ENCODE measurements around the gene NASP. TPM values are rescaled to one million over a fixed set of nuclear protein-coding genes. Genes with fewer than 3 reads are reported as not detected.

Gene NASP
- polyA plus RNA-seq, 1 of the 3 experiments (the other 2 are of a cell fraction), result 152 TPM

DNA sequence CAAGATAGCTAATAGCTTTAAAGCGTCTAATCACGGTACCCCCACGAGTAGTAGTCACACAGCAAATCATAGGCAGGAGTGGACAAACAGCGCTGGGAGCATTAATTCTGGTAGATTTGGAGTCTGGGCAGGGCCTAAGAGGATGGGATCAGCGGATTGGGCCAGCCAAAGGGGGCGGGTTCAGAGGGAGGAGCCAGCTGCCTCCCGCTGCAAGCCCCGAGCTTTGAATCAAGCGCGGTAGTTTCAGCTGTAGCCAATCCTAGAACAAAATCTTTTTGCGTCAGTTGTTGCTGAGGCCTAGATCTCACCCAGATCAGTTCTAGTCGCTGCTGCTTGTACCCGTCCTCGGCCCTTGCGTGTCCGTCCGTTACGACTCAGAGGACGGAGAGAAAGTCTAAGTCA is 576 bp upstream of the NASP start:
- Histone ChIP-seq H3F3A (replicated peaks; ENCODE audit: insufficient read depth) (peaks cover 8% of the 10 kb centered on the region), H3K9ac (peak overlapping the region; percentile 96), H3K9me3 (no peaks in the 10 kb centered on the region), H3K4me2 (peak overlapping the region; percentile 96), H3K27me3 (ENCODE audit: insufficient read depth) (no peaks in the 10 kb centered on the region), H4K20me1 (ENCODE audit: insufficient read depth) (peaks cover 35% of the 10 kb centered on the region), H3K79me2 (ENCODE audit: insufficient read depth) (peaks cover 41% of the 10 kb centered on the region), H3K4me1 (ENCODE audit: control insufficient read depth in 1 of 2, insufficient read depth in 2 of 2, low read depth in 1 of 2, low read length in 1 of 2) (peaks cover 5 to 9% of the 10 kb centered on the region in 2 experiments; a peak in 3 of 4 replicates), H3K9me2 (no peaks in the 10 kb centered on the region), H3K27ac (ENCODE audit: low read depth in 2 of 2, low read length in 1 of 2) (peak overlapping the region; percentile 62 to 90), H2AFZ (ENCODE audit: low read depth) (peak overlapping the region; percentile 100), H3K36me3 (replicated peaks in 1 of 2; ENCODE audit: control insufficient read depth in 1 of 2, insufficient read depth in 2 of 2, low read length in 1 of 2) (no peaks in the 10 kb centered on the region), H3K4me3 (ENCODE audit: low read depth in 2 of 2, low read length in 1 of 2) (peak overlapping the region; percentile 76 to 97)
- POLR2A ChIA-PET, result interaction anchor here (0.6 to 4.7 kb wide), 7 partner anchors 10 to 103 kb away, joined by 3 to 32 read pairs (median 3); partner anchors contain the start of genes AKR1A1, GPBP1L1 and PRDX1
- CTCF ChIA-PET, result interaction anchor here (1.7 to 6.5 kb wide), 2 partner anchors 13 to 71 kb away, joined by 7 to 55 read pairs; no protein-coding TSS in a partner anchor
- TF ChIP-seq, protein P1, sequence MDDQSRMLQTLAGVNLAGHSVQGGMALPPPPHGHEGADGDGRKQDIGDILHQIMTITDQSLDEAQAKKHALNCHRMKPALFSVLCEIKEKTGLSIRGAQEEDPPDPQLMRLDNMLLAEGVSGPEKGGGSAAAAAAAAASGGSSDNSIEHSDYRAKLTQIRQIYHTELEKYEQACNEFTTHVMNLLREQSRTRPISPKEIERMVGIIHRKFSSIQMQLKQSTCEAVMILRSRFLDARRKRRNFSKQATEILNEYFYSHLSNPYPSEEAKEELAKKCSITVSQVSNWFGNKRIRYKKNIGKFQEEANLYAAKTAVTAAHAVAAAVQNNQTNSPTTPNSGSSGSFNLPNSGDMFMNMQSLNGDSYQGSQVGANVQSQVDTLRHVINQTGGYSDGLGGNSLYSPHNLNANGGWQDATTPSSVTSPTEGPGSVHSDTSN (IDR thresholded peaks at IDR 0.05), result no peak
- TF ChIP-seq TEAD4 (IDR thresholded peaks at IDR 0.05; ENCODE audit: borderline replicate concordance, insufficient read depth) (no peak), EZH2phosphoT487 (IDR thresholded peaks at IDR 0.05; ENCODE audit: borderline replicate concordance, low read depth) (no peak), FOSL2 (IDR thresholded peaks at IDR 0.05; ENCODE audit: borderline replicate concordance, low read depth) (no peak), EP300 (IDR thresholded peaks at IDR 0.05; ENCODE audit: borderline replicate concordance in 1 of 2, low read depth in 1 of 2, low read length in 1 of 2) (no peak), POLR2AphosphoS5 (IDR thresholded peaks at IDR 0.05; ENCODE audit: low read depth, low read length) (no peak), RCOR1 (IDR thresholded peaks at IDR 0.05; ENCODE audit: low read length) (no peak), RXRA (IDR thresholded peaks at IDR 0.05; ENCODE audit: borderline replicate concordance, low read depth) (no peak), RFX5 (IDR thresholded peaks at IDR 0.05; ENCODE audit: low read length) (peak; percentile 99), SIN3A (IDR thresholded peaks at IDR 0.05; ENCODE audit: borderline replicate concordance, low read depth, low read length) (no peak), MEF2A (IDR thresholded peaks at IDR 0.05; ENCODE audit: borderline replicate concordance, low read depth) (no peak), CHD2 (IDR thresholded peaks at IDR 0.05; ENCODE audit: low read length, partially characterized antibody) (peak; percentile 58), YY1 (IDR thresholded peaks at IDR 0.05; ENCODE audit: low read depth) (no peak), ELF1 (IDR thresholded peaks at IDR 0.05) (no peak), NFIC (IDR thresholded peaks at IDR 0.05; ENCODE audit: borderline replicate concordance) (no peak), TCF12 (IDR thresholded peaks at IDR 0.05) (no peak), GABPA (IDR thresholded peaks at IDR 0.05; ENCODE audit: low read depth) (no peak), GATA2 (CRISPR knock-in tag; IDR thresholded peaks at IDR 0.05) (no peak), RAD21 (IDR thresholded peaks at IDR 0.05; ENCODE audit: low read length) (no peak), FOXM1 (IDR thresholded peaks at IDR 0.05; ENCODE audit: low read depth) (no peak)
- TF ChIP-seq, protein P2, sequence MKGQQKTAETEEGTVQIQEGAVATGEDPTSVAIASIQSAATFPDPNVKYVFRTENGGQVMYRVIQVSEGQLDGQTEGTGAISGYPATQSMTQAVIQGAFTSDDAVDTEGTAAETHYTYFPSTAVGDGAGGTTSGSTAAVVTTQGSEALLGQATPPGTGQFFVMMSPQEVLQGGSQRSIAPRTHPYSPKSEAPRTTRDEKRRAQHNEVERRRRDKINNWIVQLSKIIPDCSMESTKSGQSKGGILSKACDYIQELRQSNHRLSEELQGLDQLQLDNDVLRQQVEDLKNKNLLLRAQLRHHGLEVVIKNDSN (IDR thresholded peaks at IDR 0.05; ENCODE audit: borderline replicate concordance, low read depth), result no peak
- TF ChIP-seq, protein P3, sequence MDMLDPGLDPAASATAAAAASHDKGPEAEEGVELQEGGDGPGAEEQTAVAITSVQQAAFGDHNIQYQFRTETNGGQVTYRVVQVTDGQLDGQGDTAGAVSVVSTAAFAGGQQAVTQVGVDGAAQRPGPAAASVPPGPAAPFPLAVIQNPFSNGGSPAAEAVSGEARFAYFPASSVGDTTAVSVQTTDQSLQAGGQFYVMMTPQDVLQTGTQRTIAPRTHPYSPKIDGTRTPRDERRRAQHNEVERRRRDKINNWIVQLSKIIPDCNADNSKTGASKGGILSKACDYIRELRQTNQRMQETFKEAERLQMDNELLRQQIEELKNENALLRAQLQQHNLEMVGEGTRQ (IDR thresholded peaks at IDR 0.05; ENCODE audit: borderline replicate concordance, low read depth, low read length), result no peak
- TF ChIP-seq, protein P4, sequence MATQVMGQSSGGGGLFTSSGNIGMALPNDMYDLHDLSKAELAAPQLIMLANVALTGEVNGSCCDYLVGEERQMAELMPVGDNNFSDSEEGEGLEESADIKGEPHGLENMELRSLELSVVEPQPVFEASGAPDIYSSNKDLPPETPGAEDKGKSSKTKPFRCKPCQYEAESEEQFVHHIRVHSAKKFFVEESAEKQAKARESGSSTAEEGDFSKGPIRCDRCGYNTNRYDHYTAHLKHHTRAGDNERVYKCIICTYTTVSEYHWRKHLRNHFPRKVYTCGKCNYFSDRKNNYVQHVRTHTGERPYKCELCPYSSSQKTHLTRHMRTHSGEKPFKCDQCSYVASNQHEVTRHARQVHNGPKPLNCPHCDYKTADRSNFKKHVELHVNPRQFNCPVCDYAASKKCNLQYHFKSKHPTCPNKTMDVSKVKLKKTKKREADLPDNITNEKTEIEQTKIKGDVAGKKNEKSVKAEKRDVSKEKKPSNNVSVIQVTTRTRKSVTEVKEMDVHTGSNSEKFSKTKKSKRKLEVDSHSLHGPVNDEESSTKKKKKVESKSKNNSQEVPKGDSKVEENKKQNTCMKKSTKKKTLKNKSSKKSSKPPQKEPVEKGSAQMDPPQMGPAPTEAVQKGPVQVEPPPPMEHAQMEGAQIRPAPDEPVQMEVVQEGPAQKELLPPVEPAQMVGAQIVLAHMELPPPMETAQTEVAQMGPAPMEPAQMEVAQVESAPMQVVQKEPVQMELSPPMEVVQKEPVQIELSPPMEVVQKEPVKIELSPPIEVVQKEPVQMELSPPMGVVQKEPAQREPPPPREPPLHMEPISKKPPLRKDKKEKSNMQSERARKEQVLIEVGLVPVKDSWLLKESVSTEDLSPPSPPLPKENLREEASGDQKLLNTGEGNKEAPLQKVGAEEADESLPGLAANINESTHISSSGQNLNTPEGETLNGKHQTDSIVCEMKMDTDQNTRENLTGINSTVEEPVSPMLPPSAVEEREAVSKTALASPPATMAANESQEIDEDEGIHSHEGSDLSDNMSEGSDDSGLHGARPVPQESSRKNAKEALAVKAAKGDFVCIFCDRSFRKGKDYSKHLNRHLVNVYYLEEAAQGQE (IDR thresholded peaks at IDR 0.05; ENCODE audit: low read depth, low read length), result no peak
- TF ChIP-seq, protein P5, sequence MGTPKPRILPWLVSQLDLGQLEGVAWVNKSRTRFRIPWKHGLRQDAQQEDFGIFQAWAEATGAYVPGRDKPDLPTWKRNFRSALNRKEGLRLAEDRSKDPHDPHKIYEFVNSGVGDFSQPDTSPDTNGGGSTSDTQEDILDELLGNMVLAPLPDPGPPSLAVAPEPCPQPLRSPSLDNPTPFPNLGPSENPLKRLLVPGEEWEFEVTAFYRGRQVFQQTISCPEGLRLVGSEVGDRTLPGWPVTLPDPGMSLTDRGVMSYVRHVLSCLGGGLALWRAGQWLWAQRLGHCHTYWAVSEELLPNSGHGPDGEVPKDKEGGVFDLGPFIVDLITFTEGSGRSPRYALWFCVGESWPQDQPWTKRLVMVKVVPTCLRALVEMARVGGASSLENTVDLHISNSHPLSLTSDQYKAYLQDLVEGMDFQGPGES (IDR thresholded peaks at IDR 0.05; ENCODE audit: low read depth, low read length), result 0 out of 2 replicates have a peak, but pooled peaks have one; percentile 20
- 0% methylated on average over 9 of the region's 19 CpGs for WGBS (ENCODE audit: low lambda C conversion rate)
- peak; percentile 95 for DNase-seq
